Endodermal cell (in vitro differentiated cells): ENCODE measurements around the gene TIMM13. TPM values are rescaled to one million over a fixed set of nuclear protein-coding genes. Genes with fewer than 3 reads are reported as not detected.
A peak's percentile ranks its signal among the peaks of the same experiment; 100 is the strongest.

Experiments used
- DNase-seq: peaks from one replicate; pipeline ENCODE4 v3.0.0-alpha.2; 2017
- H3K27ac ChIP-seq: 2 replicates; pipeline ENCODE4 v1.5.1; 2013; ENCODE audit warnings: mild to moderate bottlenecking, low read depth, low read length, moderate library complexity
- H3K27me3 ChIP-seq: 2 replicates; pipeline ENCODE4 v1.6.1; 2013; ENCODE audit warnings: mild to moderate bottlenecking, low read length, moderate library complexity; ENCODE audit not compliant: insufficient read depth, control insufficient read depth, poor library complexity, severe bottlenecking
- H3K36me3 ChIP-seq: 2 replicates; pipeline ENCODE4 v1.7.0; 2013; ENCODE audit warnings: mild to moderate bottlenecking, low read length, moderate library complexity; ENCODE audit not compliant: control insufficient read depth, insufficient read depth
- H3K4me1 ChIP-seq: one replicate; pipeline ENCODE4 v1.7.0; 2013; ENCODE audit warnings: low read length; ENCODE audit not compliant: control insufficient read depth, insufficient read depth
- H3K4me3 ChIP-seq: 2 replicates; pipeline ENCODE4 v1.5.1; 2013; ENCODE audit warnings: mild to moderate bottlenecking, low read length, moderate library complexity
- H3K9ac ChIP-seq: 2 replicates; pipeline ENCODE4 v1.6.1; 2013; ENCODE audit warnings: mild to moderate bottlenecking, low read length, moderate library complexity; ENCODE audit not compliant: poor library complexity, severe bottlenecking; ENCODE audit errors: extremely low read depth
- H3K9me3 ChIP-seq: 2 replicates; pipeline ENCODE4 v1.6.1; 2013; ENCODE audit warnings: mild to moderate bottlenecking, low read length, moderate library complexity; ENCODE audit not compliant: control insufficient read depth
- H3K27ac Mint-ChIP-seq: 2 replicates; pipeline ENCODE4 v1.8.0; 2020; ENCODE audit warnings: mixed read lengths
- H3K27me3 Mint-ChIP-seq: 2 replicates; pipeline ENCODE4 v1.8.0; 2021; ENCODE audit warnings: mild to moderate bottlenecking, mixed read lengths; ENCODE audit not compliant: insufficient read depth
- H3K36me3 Mint-ChIP-seq: 2 replicates; pipeline ENCODE4 v1.8.0; 2020; ENCODE audit warnings: low read depth, mixed read lengths
- H3K4me1 Mint-ChIP-seq: 2 replicates; pipeline ENCODE4 v1.8.0; 2020; ENCODE audit warnings: mixed read lengths
- H3K4me3 Mint-ChIP-seq: 2 replicates; pipeline ENCODE4 v1.8.0; 2020; ENCODE audit warnings: mild to moderate bottlenecking, moderate library complexity, mixed read lengths
- H3K9me3 Mint-ChIP-seq: 2 replicates; pipeline ENCODE4 v1.8.0; 2020; ENCODE audit warnings: mild to moderate bottlenecking, mixed read lengths
- WGBS, 2 experiments: methylation state at CpG; one replicate each; pipeline versions ENCODE4 v1.1.5 to v1.1.7; 2013; ENCODE audit warnings: missing lambda C conversion rate in 2 of 2, mixed read lengths in 1 of 2; ENCODE audit not compliant: insufficient coverage in 1 of 2, insufficient read length in 1 of 2; 5-methylcytosine and 5-hydroxymethylcytosine counted together
- total RNA-seq, 2 donors: library from RNA; stranded (reverse); fragmentation: NEBNext Ultra II Directional in 1 of 2; extraction: Animal tissue kit (Norgen Biotek cat#: 25700) in 1 of 2; gene quantifications; 2 replicates in 1 of 2; 3 replicates in 1 of 2; pipeline ENCODE4 v1.2.1, GENCODE V29; 2021
- TF ChIP-seq, protein P1 (sequence below): fragments of 200-600 bp; sonication (generic); conservative IDR thresholded peaks from 2 replicates; pipeline ENCODE4 v1.5.0; 2021; ENCODE audit warnings: antibody characterized with exemption, mild to moderate bottlenecking

TIMM13 gene
- total RNA-seq, 2 donors from 2014 or later, result 149 to 175 TPM

DNA sequence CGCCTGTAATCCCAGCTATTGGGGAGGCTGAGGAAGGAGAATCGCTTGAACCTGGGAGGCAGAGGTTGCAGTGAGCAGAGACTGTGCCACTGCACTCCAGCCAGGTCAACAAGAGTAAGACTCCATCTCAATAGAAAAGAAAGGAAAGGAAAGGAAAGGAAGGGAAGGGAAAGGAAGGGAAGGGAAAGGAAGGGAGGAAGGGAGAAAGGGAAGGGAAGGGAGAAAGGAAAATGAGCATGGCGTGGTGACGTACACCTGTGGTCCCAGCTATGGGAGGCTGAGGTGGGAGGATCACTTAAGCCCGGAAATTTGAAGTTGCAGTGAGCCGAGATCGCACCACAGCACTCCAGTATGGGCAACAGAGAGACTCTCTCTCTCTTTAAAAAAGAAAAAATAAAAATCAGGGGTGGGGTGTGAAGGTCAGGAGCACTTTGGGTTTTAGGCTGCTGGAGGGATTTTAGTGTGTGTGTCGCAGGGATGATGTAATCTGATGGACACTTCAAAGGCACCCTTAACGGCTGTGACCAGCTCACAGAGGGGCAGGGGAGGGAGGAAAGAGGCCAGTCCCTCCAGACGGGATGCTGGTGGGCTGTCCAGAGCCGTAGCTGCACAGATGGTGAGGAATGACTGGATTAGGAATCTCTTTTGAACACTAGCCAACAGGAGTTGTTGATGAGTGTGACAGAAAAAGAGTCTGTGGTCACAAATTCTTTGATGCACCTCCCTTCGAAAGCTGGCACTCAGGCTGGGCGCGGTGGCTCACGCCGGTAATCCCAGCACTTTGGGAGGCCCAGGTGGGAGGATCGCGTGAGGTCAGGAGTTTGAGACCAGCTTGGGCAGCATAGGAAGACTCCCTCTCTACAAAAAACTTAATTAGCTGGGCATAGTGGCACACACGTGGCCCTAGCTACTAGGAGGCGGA, 39.8 kb downstream of the TIMM13 start:
- Mint-ChIP-seq H3K27me3 (peaks cover 21% of the 10 kb centered on the region), H3K4me3 (no peak overlapping the region), H3K4me1 (no peaks in the 10 kb centered on the region), H3K9me3 (peaks cover 3% of the 10 kb centered on the region), H3K27ac (no peak overlapping the region), H3K36me3 (no peaks in the 10 kb centered on the region)
- TF ChIP-seq, protein P1, sequence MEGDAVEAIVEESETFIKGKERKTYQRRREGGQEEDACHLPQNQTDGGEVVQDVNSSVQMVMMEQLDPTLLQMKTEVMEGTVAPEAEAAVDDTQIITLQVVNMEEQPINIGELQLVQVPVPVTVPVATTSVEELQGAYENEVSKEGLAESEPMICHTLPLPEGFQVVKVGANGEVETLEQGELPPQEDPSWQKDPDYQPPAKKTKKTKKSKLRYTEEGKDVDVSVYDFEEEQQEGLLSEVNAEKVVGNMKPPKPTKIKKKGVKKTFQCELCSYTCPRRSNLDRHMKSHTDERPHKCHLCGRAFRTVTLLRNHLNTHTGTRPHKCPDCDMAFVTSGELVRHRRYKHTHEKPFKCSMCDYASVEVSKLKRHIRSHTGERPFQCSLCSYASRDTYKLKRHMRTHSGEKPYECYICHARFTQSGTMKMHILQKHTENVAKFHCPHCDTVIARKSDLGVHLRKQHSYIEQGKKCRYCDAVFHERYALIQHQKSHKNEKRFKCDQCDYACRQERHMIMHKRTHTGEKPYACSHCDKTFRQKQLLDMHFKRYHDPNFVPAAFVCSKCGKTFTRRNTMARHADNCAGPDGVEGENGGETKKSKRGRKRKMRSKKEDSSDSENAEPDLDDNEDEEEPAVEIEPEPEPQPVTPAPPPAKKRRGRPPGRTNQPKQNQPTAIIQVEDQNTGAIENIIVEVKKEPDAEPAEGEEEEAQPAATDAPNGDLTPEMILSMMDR, result no peak
- no peaks in the 10 kb centered on the region for H3K27me3 ChIP-seq
- no peaks in the 10 kb centered on the region for H3K36me3 ChIP-seq
- no peaks in the 10 kb centered on the region for H3K9me3 ChIP-seq
- H3K4me3 ChIP-seq, result no peak overlapping the region
- no peak overlapping the region for H3K27ac ChIP-seq
- 80 to 85% methylated on average over 16 to 20 of the region's 20 CpGs for WGBS, 2 experiments
- no peak for DNase-seq
- no peaks in the 10 kb centered on the region for H3K4me1 ChIP-seq
- no peak overlapping the region for H3K9ac ChIP-seq

DNA sequence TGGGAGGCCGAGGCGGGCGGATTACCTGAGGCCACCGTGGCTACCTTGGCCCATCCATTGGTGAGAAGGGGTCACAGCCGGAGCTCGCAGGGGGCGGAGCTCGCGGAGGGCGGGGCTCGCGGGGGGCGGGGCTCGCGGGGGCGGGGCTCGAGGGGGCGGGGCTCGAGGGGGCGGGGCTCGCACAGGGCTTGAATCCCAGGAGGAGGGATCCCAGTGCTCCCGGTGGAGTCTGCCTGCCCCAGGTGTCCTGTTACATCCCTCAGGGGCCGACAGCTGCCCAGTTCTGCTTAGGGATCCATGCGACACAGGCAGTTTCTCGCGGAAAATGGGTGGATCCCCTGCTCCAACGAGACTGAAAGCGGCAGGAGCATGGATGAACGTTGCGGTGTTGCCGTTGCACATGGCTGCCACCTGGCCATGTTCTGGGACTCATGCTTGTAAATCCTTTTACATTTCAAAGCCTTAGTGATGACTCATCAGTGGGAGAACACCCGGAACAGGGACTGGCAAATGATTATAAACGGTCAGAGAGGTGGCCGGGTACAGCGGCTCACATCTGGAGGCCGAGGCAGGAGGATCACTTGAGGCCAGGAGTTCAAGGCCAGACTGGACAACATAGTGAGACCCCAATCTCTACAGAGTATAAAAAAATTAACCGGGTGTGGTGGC, 42.2 kb downstream of the TIMM13 start:
- Histone ChIP-seq H3K4me3 (no peak overlapping the region), H3K9ac (no peak overlapping the region), H3K9me3 (no peaks in the 10 kb centered on the region), H3K4me1 (no peaks in the 10 kb centered on the region), H3K27ac (no peak overlapping the region), H3K27me3 (no peaks in the 10 kb centered on the region), H3K36me3 (no peaks in the 10 kb centered on the region)
- peak; percentile 93 for DNase-seq
- 28 to 36% methylated on average over 14 to 37 of the region's 37 CpGs for WGBS, 2 experiments
- Mint-ChIP-seq H3K4me1 (no peaks in the 10 kb centered on the region), H3K36me3 (no peaks in the 10 kb centered on the region), H3K27me3 (peaks cover 20% of the 10 kb centered on the region), H3K4me3 (no peak overlapping the region), H3K27ac (no peak overlapping the region), H3K9me3 (peaks cover 11% of the 10 kb centered on the region)
- TF ChIP-seq, protein P1, result no peak

DNA sequence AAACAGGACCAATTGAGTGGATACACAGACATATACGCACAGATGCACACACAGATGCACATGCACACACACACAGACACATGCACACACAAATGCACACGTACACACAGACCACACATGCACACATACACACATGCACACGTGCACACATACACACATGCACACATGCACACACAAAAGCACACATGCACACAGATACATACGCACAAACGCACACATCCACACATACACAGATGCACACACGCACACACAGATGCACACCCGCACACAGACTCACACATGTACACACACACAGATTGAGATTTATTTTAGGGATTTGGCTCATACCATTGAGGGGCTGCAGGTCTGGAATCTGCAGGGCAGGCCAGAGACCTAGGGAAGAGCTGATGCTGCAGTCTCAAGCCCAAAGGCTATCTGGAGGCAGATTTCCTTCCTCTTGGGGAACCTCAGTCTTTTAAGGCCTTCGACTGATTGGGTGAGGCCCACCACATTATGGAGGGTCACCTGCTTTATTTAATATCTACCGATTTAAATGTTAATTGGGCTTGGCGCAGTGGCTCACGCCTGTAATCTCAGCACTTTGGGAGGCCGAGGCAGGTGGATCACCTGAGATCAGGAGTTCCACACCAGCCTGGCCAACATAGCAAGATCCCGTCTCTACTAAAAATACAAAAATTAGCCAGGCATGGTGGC, 44.7 kb downstream of the TIMM13 start:
- Histone ChIP-seq H3K9me3 (peaks cover 5% of the 10 kb centered on the region), H3K36me3 (no peaks in the 10 kb centered on the region), H3K4me1 (no peaks in the 10 kb centered on the region), H3K9ac (no peak overlapping the region), H3K4me3 (no peak overlapping the region), H3K27me3 (no peaks in the 10 kb centered on the region), H3K27ac (no peak overlapping the region)
- Mint-ChIP-seq H3K27me3 (peaks cover 20% of the 10 kb centered on the region), H3K27ac (no peak overlapping the region), H3K36me3 (no peaks in the 10 kb centered on the region), H3K4me3 (no peak overlapping the region), H3K4me1 (no peaks in the 10 kb centered on the region), H3K9me3 (peaks cover 28% of the 10 kb centered on the region)
- WGBS, 2 experiments, result 91 to 92% methylated on average over 10 to 13 of the region's 13 CpGs
- TF ChIP-seq, protein P1, result no peak
- no peak for DNase-seq
